H9 (cell line): ENCODE measurements around the gene COA1. TPM values are rescaled to one million over a fixed set of nuclear protein-coding genes. Genes with fewer than 3 reads are reported as not detected.

Source experiments
- DNase-seq: peaks from one replicate; pipeline ENCODE4 v3.0.0-alpha.2; 2017
- H2AFZ ChIP-seq: one replicate; pipeline ENCODE4 v1.6.1; 2013; ENCODE audit warnings: mild to moderate bottlenecking, low read length, control low read depth, moderate library complexity
- H2AK5ac ChIP-seq: 2 replicates; pipeline ENCODE4 v1.6.1; 2013; ENCODE audit warnings: low read length, control low read depth, mixed read lengths; ENCODE audit not compliant: insufficient read length
- H2BK120ac ChIP-seq: one replicate; pipeline ENCODE4 v1.6.1; 2013; ENCODE audit warnings: low read depth, mild to moderate bottlenecking, low read length, control low read depth, inconsistent platforms; ENCODE audit not compliant: poor library complexity, severe bottlenecking
- H2BK12ac ChIP-seq: 2 replicates; pipeline ENCODE4 v1.6.1; 2013; ENCODE audit warnings: low read length, control low read depth, mixed read lengths, low read depth; ENCODE audit not compliant: insufficient read length
- H2BK15ac ChIP-seq: 2 replicates; pipeline ENCODE4 v1.6.1; 2013; ENCODE audit warnings: low read depth, low read length, control low read depth
- H2BK20ac ChIP-seq: one replicate; pipeline ENCODE4 v1.6.1; 2013; ENCODE audit warnings: low read depth, mild to moderate bottlenecking, low read length, control low read depth, inconsistent platforms; ENCODE audit not compliant: poor library complexity, severe bottlenecking
- H2BK5ac ChIP-seq: 2 replicates; pipeline ENCODE4 v1.6.1; 2013; ENCODE audit warnings: low read length, control low read depth, mixed read lengths; ENCODE audit not compliant: insufficient read length
- H3K14ac ChIP-seq: 2 replicates; pipeline ENCODE4 v1.6.1; 2013; ENCODE audit warnings: low read length, control low read depth; ENCODE audit not compliant: insufficient read depth
- H3K18ac ChIP-seq: 2 replicates; pipeline ENCODE4 v1.6.1; 2013; ENCODE audit warnings: low read depth, mild to moderate bottlenecking, mixed read lengths, low read length, control low read depth; ENCODE audit not compliant: insufficient read length
- H3K23ac ChIP-seq: 2 replicates; pipeline ENCODE4 v1.6.1; 2013; ENCODE audit warnings: low read length, control low read depth, mixed read lengths, low read depth; ENCODE audit not compliant: insufficient read length
- H3K23me2 ChIP-seq: 2 replicates; pipeline ENCODE4 v1.6.1; 2013; ENCODE audit warnings: low read depth, mild to moderate bottlenecking, mixed read lengths, low read length, control low read depth; ENCODE audit not compliant: insufficient read length, poor library complexity, severe bottlenecking
- H3K27ac ChIP-seq: 2 replicates; pipeline ENCODE4 v1.5.1; 2013; ENCODE audit warnings: low read length, control low read depth, mixed read lengths, low read depth; ENCODE audit not compliant: insufficient read length
- H3K27me3 ChIP-seq: 2 replicates; pipeline ENCODE4 v1.6.1; 2013; ENCODE audit warnings: low read length, control low read depth, inconsistent platforms; ENCODE audit not compliant: insufficient read depth
- H3K4ac ChIP-seq: 2 replicates; pipeline ENCODE4 v1.6.1; 2013; ENCODE audit warnings: low read depth, mild to moderate bottlenecking, control low read depth, inconsistent platforms, low read length, moderate library complexity
- H3K4me1 ChIP-seq: 2 replicates; pipeline ENCODE4 v1.6.1; 2013; ENCODE audit warnings: low read length, control low read depth, inconsistent platforms; ENCODE audit not compliant: insufficient read depth
- H3K4me2 ChIP-seq: 2 replicates; pipeline ENCODE4 v1.6.1; 2013; ENCODE audit warnings: low read length, control low read depth, mixed read lengths; ENCODE audit not compliant: insufficient read length, insufficient read depth
- H3K56ac ChIP-seq: 2 replicates; pipeline ENCODE4 v1.6.1; 2013; ENCODE audit warnings: low read depth, mild to moderate bottlenecking, mixed read lengths, low read length, control low read depth; ENCODE audit not compliant: insufficient read length
- H3K79me1 ChIP-seq: 2 replicates; pipeline ENCODE4 v1.6.1; 2013; ENCODE audit warnings: low read depth, mild to moderate bottlenecking, moderate library complexity, low read length, control low read depth, inconsistent platforms; ENCODE audit not compliant: insufficient read depth, poor library complexity, severe bottlenecking
- H3K79me2 ChIP-seq: 2 replicates; pipeline ENCODE4 v1.6.1; 2013; ENCODE audit warnings: low read length, control low read depth, inconsistent platforms; ENCODE audit not compliant: insufficient read depth
- H3K9ac ChIP-seq: 2 replicates; pipeline ENCODE4 v1.6.1; 2013; ENCODE audit warnings: low read length, control low read depth, mixed read lengths; ENCODE audit not compliant: insufficient read length; ENCODE audit errors: extremely low read depth
- H3K9me3 ChIP-seq: one replicate; pipeline ENCODE4 v1.6.1; 2013; ENCODE audit warnings: low read depth, low read length, inconsistent platforms; ENCODE audit not compliant: control insufficient read depth
- H3T11ph ChIP-seq: one replicate; pipeline ENCODE4 v1.6.1; 2013; ENCODE audit warnings: mild to moderate bottlenecking, low read length, control low read depth, inconsistent platforms
- H4K20me1 ChIP-seq: one replicate; pipeline ENCODE4 v1.6.1; 2013; ENCODE audit not compliant: control insufficient read depth, insufficient read length, insufficient read depth
- H4K5ac ChIP-seq: 2 replicates; pipeline ENCODE4 v1.6.1; 2013; ENCODE audit warnings: low read depth, mild to moderate bottlenecking, mixed read lengths, low read length, control low read depth; ENCODE audit not compliant: insufficient read length
- H4K8ac ChIP-seq: replicated peaks from 2 replicates; pipeline ENCODE4 v1.6.1; 2013; ENCODE audit warnings: low read length, control low read depth, mixed read lengths, low read depth; ENCODE audit not compliant: insufficient read length
- H4K91ac ChIP-seq: 2 replicates; pipeline ENCODE4 v1.6.1; 2013; ENCODE audit warnings: low read depth, mild to moderate bottlenecking, moderate library complexity, mixed read lengths, low read length, control low read depth; ENCODE audit not compliant: insufficient read length
- H3K27ac Mint-ChIP-seq, 3 experiments: 2 replicates in 2 of 3; 3 replicates in 1 of 3; pipeline ENCODE4 v1.8.0; 2020 to 2021; ENCODE audit warnings: mixed read lengths in 3 of 3, mild to moderate bottlenecking in 1 of 3, moderate library complexity in 1 of 3
- H3K27me3 Mint-ChIP-seq: 2 replicates; pipeline ENCODE4 v1.8.0; 2021; ENCODE audit warnings: low read depth, mild to moderate bottlenecking, moderate library complexity, mixed read lengths
- H3K36me3 Mint-ChIP-seq, 3 experiments: 2 replicates in 2 of 3; 3 replicates in 1 of 3; pipeline ENCODE4 v1.8.0; 2020 to 2021; ENCODE audit warnings: low read depth in 3 of 3, mixed read lengths in 3 of 3; ENCODE audit not compliant: insufficient read depth in 1 of 3
- H3K4me1 Mint-ChIP-seq, 2 experiments: 2 replicates each; pipeline ENCODE4 v1.8.0; 2020; ENCODE audit warnings: mixed read lengths in 2 of 2
- H3K4me3 Mint-ChIP-seq, 2 experiments: 2 replicates in 1 of 2; 3 replicates in 1 of 2; pipeline ENCODE4 v1.8.0; 2020 to 2021; ENCODE audit warnings: mild to moderate bottlenecking in 2 of 2, mixed read lengths in 2 of 2, moderate library complexity in 1 of 2
- H3K9me3 Mint-ChIP-seq, 2 experiments: 2 replicates in 1 of 2; 3 replicates in 1 of 2; pipeline ENCODE4 v1.8.0; 2020; ENCODE audit warnings: mild to moderate bottlenecking in 2 of 2, mixed read lengths in 2 of 2, moderate library complexity in 1 of 2
- WGBS: extraction: QIAGEN DNeasy Blood & Tissue Kit; methylation state at CpG from one replicate; pipeline ENCODE4 v1.1.7; 2013; ENCODE audit warnings: missing lambda C conversion rate, low lambda C conversion rate, mixed read lengths; ENCODE audit not compliant: insufficient read length; ENCODE audit errors: extremely low coverage; 5-methylcytosine and 5-hydroxymethylcytosine counted together
- total RNA-seq: library from RNA; stranded (reverse); gene quantifications from 2 replicates; pipeline ENCODE4 v1.2.1, GENCODE V29; 2021
- TF ChIP-seq, protein P1 (sequence below): fragments of 200-600 bp; sonication (generic); conservative IDR thresholded peaks from 3 replicates; pipeline ENCODE4 v1.8.0; 2021; ENCODE audit warnings: antibody characterized with exemption, mild to moderate bottlenecking

COA1 gene
- total RNA-seq, 1 experiment from 2014 or later: 138 TPM

DNA sequence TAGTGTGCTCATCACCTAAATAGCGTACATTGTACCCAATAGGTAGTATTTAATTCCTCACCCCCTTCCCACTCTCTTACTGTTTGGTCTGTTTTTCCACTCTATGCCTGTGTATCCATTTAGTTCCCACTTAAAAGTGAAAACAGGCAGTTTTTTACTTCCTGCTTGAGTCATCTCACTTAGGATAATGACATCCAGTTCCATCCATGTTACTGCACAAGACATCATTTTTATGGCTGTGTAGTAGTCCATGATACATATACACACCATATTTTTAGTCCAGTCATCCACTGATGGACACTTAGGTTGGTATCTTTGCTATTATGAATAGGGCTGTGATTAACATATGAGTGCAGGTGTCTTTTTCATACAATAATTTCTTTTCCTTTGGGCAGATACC is 136.3 kb downstream of the COA1 start:
- Histone ChIP-seq H2AFZ (no peak overlapping the region), H3K79me2 (peaks cover 2% of the 10 kb centered on the region; the same call in 1 of the 2 replicates), H4K20me1 (no peaks in the 10 kb centered on the region), H2BK5ac (no peak overlapping the region), H3K27ac (no peak overlapping the region), H3K23ac (no peak overlapping the region), H3T11ph (no peak overlapping the region), H3K9me3 (no peaks in the 10 kb centered on the region), H2BK15ac (no peak overlapping the region), H3K18ac (no peak overlapping the region), H4K5ac (no peak overlapping the region), H2BK20ac (no peak overlapping the region), H3K14ac (no peak overlapping the region), H3K4ac (no peak overlapping the region), H3K23me2 (no peaks in the 10 kb centered on the region), H2AK5ac (no peak overlapping the region), H3K9ac (no peak overlapping the region), H3K56ac (no peak overlapping the region), H3K27me3 (no peaks in the 10 kb centered on the region), H4K91ac (no peak overlapping the region), H3K79me1 (no peaks in the 10 kb centered on the region), H3K4me1 (peaks cover 3% of the 10 kb centered on the region; the same call in 1 of the 2 replicates), H2BK120ac (no peak overlapping the region), H3K4me2 (no peak overlapping the region), H4K8ac (no peak overlapping the region), H2BK12ac (no peak overlapping the region)
- DNase-seq: no peak
- Mint-ChIP-seq H3K36me3 (peaks cover 1 to 6% (median 3%) of the 10 kb centered on the region in 3 experiments; a peak in 4 of 7 replicates), H3K27ac (no peak overlapping the region), H3K9me3 (no peaks in the 10 kb centered on the region), H3K27me3 (no peaks in the 10 kb centered on the region), H3K4me3 (no peak overlapping the region), H3K4me1 (peaks cover 3 to 8% of the 10 kb centered on the region in 2 experiments)
- WGBS: no CpG with 5 or more reads among the region's 1 CpG
- TF ChIP-seq, protein P1, sequence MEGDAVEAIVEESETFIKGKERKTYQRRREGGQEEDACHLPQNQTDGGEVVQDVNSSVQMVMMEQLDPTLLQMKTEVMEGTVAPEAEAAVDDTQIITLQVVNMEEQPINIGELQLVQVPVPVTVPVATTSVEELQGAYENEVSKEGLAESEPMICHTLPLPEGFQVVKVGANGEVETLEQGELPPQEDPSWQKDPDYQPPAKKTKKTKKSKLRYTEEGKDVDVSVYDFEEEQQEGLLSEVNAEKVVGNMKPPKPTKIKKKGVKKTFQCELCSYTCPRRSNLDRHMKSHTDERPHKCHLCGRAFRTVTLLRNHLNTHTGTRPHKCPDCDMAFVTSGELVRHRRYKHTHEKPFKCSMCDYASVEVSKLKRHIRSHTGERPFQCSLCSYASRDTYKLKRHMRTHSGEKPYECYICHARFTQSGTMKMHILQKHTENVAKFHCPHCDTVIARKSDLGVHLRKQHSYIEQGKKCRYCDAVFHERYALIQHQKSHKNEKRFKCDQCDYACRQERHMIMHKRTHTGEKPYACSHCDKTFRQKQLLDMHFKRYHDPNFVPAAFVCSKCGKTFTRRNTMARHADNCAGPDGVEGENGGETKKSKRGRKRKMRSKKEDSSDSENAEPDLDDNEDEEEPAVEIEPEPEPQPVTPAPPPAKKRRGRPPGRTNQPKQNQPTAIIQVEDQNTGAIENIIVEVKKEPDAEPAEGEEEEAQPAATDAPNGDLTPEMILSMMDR: no peak
